Transverse colon (tissue), 4 donors: Measurements from ENCODE around the gene USF1. TPM values are rescaled to one million over a fixed set of nuclear protein-coding genes. Genes with fewer than 3 reads are reported as not detected.

Source experiments
- DNase-seq: peaks from one replicate; pipeline ENCODE4 v3.0.0-alpha.2; 2019
- H3K27ac ChIP-seq, 4 donors: fragments of 200-600 bp; sonication (generic); 2 replicates each; pipeline ENCODE4 v1.5.1; 2016 to 2018; ENCODE audit warnings: inconsistent platforms in 4 of 4
- H3K27me3 ChIP-seq: fragments of 200-600 bp; sonication (generic); 2 replicates; pipeline ENCODE4 v1.5.1; 2017; ENCODE audit warnings: inconsistent platforms
- H3K36me3 ChIP-seq, 4 donors: fragments of 200-600 bp; sonication (generic); 2 replicates each; pipeline ENCODE4 v1.5.1; 2017 to 2019; ENCODE audit warnings: inconsistent platforms in 4 of 4
- H3K4me1 ChIP-seq, 4 donors: fragments of 200-600 bp; sonication (generic); 2 replicates each; pipeline ENCODE4 v1.5.1; 2017 to 2020; ENCODE audit warnings: inconsistent platforms in 4 of 4
- H3K4me3 ChIP-seq, 4 donors: fragments of 200-600 bp; sonication (generic); 1 replicate in 1 of 4; 2 replicates in 3 of 4; pipeline versions ENCODE4 v1.5.1 to v1.6.1; 2017 to 2019; ENCODE audit warnings: inconsistent platforms in 4 of 4
- H3K9me3 ChIP-seq, 2 donors: fragments of 200-600 bp; sonication (generic); 2 replicates each; pipeline ENCODE4 v1.5.1; 2017 to 2019; ENCODE audit warnings: inconsistent platforms in 2 of 2
- EP300 ChIP-seq: sonication (generic); formaldehyde crosslinking; IDR thresholded peaks from one replicate; pipeline ENCODE4 v1.6.1; 2017; ENCODE audit warnings: antibody characterized with exemption, low read depth
- POLR2A ChIP-seq: fragments of 450-650 bp; IDR thresholded peaks from one replicate; pipeline ENCODE4 v1.6.1; 2016; ENCODE audit warnings: antibody characterized with exemption, mild to moderate bottlenecking, moderate library complexity
- POLR2AphosphoS5 ChIP-seq, 3 donors: sonication (generic); formaldehyde crosslinking; IDR thresholded peaks; one replicate each; pipeline ENCODE4 v1.6.1; 2016; ENCODE audit warnings: antibody characterized with exemption in 3 of 3
- WGBS, 2 donors: methylation state at CpG; one replicate each; pipeline ENCODE4 v1.1.5; 2018; ENCODE audit warnings: low coverage in 1 of 2; 5-methylcytosine and 5-hydroxymethylcytosine counted together
- in situ Hi-C, 4 donors: fragments of 200-750 bp; cut with MboI; loops; one replicate each; pipeline versions ENCODE4 v1.15.0 to v1.15.1; 2017; ENCODE audit warnings: low sequenced_read_pairs in 3 of 4, low pct_ligation_motif_present in 1 of 4, low pct_unique_long_range_greater_than_20kb in 1 of 4
- intact Hi-C: fragments of 100-400 bp; cut with DNase I; formaldehyde crosslinking; loops from one replicate; pipeline ENCODE4 v1.15.1; 2023; ENCODE audit warnings: low total_unique reads
- total RNA-seq, 4 donors: library from RNA; depleted of rRNA; stranded (reverse); fragments of >200 nt; gene quantifications; one replicate each; pipeline ENCODE4 v1.1.0, GENCODE V29; 2016
- TF ChIP-seq, protein P1 (sequence below), 5 experiments: fragments of 200-600 bp in 3 of 5; fragments of 450-650 bp in 2 of 5; sonication (generic) in 3 of 5; IDR thresholded peaks; 1 replicate in 2 of 5; 2 replicates in 3 of 5; pipeline ENCODE4 v1.5.1; 2016 to 2017; ENCODE audit warnings: antibody characterized with exemption in 5 of 5, inconsistent platforms in 3 of 5, mild to moderate bottlenecking in 2 of 5, moderate library complexity in 1 of 5

Gene USF1
- total RNA-seq, 4 donors from 2014 or later = 34.4 to 78.2 (median 64.9) TPM

DNA sequence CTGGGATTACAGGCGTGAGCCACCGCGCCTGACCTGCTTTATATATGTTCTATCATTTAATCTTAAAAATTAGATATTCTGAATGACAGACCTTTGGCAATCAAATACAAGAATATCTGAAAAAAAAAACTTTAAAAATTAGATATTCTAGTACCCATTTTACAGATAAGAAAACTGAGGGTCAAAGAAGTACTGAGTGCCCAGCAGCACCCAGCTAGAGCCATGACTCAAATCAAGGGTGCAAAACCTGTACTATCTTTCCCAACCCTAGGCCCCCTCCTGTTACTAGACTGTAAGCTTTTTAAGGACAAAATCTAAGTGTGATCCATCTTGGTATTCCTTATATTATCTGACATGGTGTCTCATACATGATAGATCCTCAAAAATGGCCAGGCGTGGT lies 15.6 kb upstream of the USF1 start:
- Histone ChIP-seq H3K27ac (no peak overlapping the region), H3K4me3 (no peak overlapping the region), H3K9me3 (no peaks in the 10 kb centered on the region), H3K27me3 (no peaks in the 10 kb centered on the region), H3K4me1 (peaks cover 0 to 3% (median 0%) of the 10 kb centered on the region in 4 donors), H3K36me3 (no peaks in the 10 kb centered on the region)
- TF ChIP-seq EP300 (no peak), POLR2AphosphoS5 (IDR thresholded peaks at IDR 0.05) (no peak)
- no peak for DNase-seq
- in situ Hi-C loops (loop anchor here in 1 of 4 donors (25.0 kb wide), 1 partner anchor 676 kb away; the partner anchor contains the start of gene DUSP12), intact Hi-C loops (no loop called here)
- WGBS, 2 donors = 95 to 100% methylated on average over 1 to 4 of the region's 4 CpGs

DNA sequence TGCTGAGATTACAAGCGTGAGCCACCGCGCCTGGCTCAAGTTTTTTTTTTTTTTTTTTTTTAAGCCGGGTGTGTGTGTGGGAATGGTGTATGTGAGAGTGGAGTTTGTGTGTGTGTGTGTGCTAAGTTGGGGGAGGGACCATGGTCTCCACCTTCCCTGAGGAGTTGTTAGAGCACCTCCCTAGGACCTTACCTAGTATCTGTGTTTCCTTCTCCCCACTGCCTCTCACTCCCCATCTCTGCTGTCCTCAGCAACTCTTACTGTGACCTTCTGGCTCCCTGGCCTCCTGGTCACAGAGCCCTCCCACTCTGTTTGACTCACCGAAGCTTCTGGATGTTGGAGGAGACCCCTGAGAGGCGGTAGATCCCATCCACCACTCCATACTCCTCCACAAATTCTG lies 13.5 kb upstream of the USF1 start:
- Histone ChIP-seq H3K9me3 (no peaks in the 10 kb centered on the region), H3K27me3 (no peaks in the 10 kb centered on the region), H3K27ac (no peak overlapping the region), H3K36me3 (no peaks in the 10 kb centered on the region), H3K4me3 (no peak overlapping the region), H3K4me1 (no peaks in the 10 kb centered on the region)
- no peak for DNase-seq
- no peak for TF ChIP-seq POLR2AphosphoS5 (IDR thresholded peaks at IDR 0.05)
- no peak for TF ChIP-seq POLR2A
- TF ChIP-seq, protein P1, sequence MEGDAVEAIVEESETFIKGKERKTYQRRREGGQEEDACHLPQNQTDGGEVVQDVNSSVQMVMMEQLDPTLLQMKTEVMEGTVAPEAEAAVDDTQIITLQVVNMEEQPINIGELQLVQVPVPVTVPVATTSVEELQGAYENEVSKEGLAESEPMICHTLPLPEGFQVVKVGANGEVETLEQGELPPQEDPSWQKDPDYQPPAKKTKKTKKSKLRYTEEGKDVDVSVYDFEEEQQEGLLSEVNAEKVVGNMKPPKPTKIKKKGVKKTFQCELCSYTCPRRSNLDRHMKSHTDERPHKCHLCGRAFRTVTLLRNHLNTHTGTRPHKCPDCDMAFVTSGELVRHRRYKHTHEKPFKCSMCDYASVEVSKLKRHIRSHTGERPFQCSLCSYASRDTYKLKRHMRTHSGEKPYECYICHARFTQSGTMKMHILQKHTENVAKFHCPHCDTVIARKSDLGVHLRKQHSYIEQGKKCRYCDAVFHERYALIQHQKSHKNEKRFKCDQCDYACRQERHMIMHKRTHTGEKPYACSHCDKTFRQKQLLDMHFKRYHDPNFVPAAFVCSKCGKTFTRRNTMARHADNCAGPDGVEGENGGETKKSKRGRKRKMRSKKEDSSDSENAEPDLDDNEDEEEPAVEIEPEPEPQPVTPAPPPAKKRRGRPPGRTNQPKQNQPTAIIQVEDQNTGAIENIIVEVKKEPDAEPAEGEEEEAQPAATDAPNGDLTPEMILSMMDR (IDR thresholded peaks at IDR 0.05) = no peak
- TF ChIP-seq EP300 = no peak
- WGBS, 2 donors = 80 to 82% methylated on average over 5 to 6 of the region's 6 CpGs
- intact Hi-C loops (no loop called here), in situ Hi-C loops (loop anchor here in 1 of 4 donors (25.0 kb wide), 1 partner anchor 678 kb away; the partner anchor contains the start of gene DUSP12)

GRCh38 chr1:161054805-161055204 lies 9.0 kb upstream of the USF1 start:
- Histone ChIP-seq H3K27ac (no peak overlapping the region), H3K4me1 (no peaks in the 10 kb centered on the region), H3K9me3 (no peaks in the 10 kb centered on the region), H3K27me3 (no peaks in the 10 kb centered on the region), H3K36me3 (no peaks in the 10 kb centered on the region), H3K4me3 (no peak overlapping the region)
- in situ Hi-C loops (loop anchor here in 1 of 4 donors (25.0 kb wide), 1 partner anchor 682 kb away; the partner anchor contains the start of gene DUSP12), intact Hi-C loops (no loop called here)
- no peak for TF ChIP-seq EP300
- TF ChIP-seq POLR2AphosphoS5 (IDR thresholded peaks at IDR 0.05) = no peak
- TF ChIP-seq, protein P1 (IDR thresholded peaks at IDR 0.05) = no peak
- TF ChIP-seq POLR2A = no peak
- no peak for DNase-seq
- 79 to 100% methylated on average over 1 to 7 of the region's 7 CpGs for WGBS, 2 donors

DNA sequence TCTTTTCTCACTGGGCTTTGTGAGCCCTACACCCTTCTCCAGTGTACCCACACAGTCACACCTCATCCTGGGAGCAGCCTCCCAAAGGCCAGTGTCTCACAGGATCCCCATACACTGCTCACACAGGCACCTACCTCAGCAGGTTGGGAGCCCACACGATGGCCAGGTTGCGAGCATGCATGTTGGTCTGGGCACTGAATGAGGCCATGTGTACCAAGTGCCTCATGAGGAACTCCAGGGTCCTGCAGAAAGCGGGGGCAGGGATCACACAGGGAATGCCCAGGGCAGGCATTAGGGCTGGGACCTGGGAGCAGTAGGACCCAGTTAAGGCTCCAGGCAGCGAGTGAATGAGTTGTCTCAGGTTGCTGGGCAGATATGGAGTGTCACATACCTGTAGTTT lies 8.5 kb upstream of the USF1 start:
- intact Hi-C loops = no loop called here

More for the DNA sequence above, 8.5 kb upstream of the USF1 start:
- no peaks in the 10 kb centered on the region for H3K27me3 ChIP-seq
- no peak overlapping the region for H3K27ac ChIP-seq
- WGBS, 2 donors = 100% methylated on average over 4 of the region's 4 CpGs; no CpG with 5 or more reads in 1 of the 2 donors
- DNase-seq = no peak
- H3K36me3 ChIP-seq = no peaks in the 10 kb centered on the region
- in situ Hi-C loops = loop anchor here in 1 of 4 donors (25.0 kb wide), 1 partner anchor 683 kb away; the partner anchor contains the start of gene DUSP12
- no peaks in the 10 kb centered on the region for H3K4me1 ChIP-seq
- H3K4me3 ChIP-seq = no peak overlapping the region
- TF ChIP-seq POLR2A (no peak), EP300 (no peak), POLR2AphosphoS5 (IDR thresholded peaks at IDR 0.05) (no peak)
- TF ChIP-seq, protein P1 (IDR thresholded peaks at IDR 0.05) = no peak
- H3K9me3 ChIP-seq = no peaks in the 10 kb centered on the region
